ENCODE data around the gene GCN1.
"Not testable (repeated sequence)": the region's sequence is repeated elsewhere in the genome, so short reads cannot be mapped to it uniquely, and the experiment has no call there.

GCN1 gene, protein sequence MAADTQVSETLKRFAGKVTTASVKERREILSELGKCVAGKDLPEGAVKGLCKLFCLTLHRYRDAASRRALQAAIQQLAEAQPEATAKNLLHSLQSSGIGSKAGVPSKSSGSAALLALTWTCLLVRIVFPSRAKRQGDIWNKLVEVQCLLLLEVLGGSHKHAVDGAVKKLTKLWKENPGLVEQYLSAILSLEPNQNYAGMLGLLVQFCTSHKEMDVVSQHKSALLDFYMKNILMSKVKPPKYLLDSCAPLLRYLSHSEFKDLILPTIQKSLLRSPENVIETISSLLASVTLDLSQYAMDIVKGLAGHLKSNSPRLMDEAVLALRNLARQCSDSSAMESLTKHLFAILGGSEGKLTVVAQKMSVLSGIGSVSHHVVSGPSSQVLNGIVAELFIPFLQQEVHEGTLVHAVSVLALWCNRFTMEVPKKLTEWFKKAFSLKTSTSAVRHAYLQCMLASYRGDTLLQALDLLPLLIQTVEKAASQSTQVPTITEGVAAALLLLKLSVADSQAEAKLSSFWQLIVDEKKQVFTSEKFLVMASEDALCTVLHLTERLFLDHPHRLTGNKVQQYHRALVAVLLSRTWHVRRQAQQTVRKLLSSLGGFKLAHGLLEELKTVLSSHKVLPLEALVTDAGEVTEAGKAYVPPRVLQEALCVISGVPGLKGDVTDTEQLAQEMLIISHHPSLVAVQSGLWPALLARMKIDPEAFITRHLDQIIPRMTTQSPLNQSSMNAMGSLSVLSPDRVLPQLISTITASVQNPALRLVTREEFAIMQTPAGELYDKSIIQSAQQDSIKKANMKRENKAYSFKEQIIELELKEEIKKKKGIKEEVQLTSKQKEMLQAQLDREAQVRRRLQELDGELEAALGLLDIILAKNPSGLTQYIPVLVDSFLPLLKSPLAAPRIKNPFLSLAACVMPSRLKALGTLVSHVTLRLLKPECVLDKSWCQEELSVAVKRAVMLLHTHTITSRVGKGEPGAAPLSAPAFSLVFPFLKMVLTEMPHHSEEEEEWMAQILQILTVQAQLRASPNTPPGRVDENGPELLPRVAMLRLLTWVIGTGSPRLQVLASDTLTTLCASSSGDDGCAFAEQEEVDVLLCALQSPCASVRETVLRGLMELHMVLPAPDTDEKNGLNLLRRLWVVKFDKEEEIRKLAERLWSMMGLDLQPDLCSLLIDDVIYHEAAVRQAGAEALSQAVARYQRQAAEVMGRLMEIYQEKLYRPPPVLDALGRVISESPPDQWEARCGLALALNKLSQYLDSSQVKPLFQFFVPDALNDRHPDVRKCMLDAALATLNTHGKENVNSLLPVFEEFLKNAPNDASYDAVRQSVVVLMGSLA (N-terminal part only)

DNA sequence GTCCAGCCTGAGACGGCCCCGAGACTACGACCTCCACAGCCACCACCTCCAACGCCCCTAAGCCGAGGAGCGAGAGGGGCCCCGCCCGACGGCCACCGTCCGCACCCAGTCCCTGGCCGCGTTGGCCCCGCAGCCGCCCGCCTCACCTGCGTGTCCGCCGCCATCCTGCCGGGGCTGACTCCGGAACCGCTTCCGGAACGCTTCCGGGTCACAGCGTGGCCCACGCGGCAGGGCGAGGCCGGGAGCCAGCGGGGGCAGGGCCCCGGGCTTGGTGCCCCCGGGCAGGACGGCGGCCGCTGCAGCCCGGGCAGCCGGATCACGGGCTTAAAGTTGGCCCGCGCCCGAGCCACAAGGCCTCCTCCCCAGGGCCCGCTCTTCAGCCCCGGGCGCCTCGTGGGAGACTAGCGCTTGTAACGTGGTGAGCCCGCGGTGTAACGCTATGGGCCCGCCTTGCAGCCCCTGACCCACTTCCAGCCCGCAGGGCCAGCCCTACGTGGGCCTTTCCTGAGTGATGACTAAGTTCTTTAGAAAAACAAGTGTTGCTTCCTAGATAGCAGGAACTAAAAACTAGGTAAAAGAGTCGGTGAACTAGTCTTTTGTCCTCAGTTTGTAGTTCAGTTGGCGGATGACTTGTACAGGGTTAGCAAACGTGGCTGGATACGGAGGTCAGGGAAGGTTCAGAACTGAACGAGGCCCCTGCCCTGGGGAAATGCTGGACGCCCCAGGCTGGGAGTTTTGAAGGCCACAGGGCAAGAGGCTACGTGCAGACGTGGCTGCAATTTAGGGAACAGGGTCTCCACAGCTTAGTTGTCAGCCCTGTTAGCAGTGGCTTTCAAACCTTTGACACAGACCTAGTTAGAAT lies at the start of gene GCN1:
Gene GCN1, minus strand, starts transcription at position 182 of the 862 bp plus-strand sequence. Its CDS starts 18 bp downstream, at position 164.
- peak; percentile 57 to 74 for DNase-seq (ENCODE audit: low read depth in 2 of 2, low spot score in 1 of 2)

DNA sequence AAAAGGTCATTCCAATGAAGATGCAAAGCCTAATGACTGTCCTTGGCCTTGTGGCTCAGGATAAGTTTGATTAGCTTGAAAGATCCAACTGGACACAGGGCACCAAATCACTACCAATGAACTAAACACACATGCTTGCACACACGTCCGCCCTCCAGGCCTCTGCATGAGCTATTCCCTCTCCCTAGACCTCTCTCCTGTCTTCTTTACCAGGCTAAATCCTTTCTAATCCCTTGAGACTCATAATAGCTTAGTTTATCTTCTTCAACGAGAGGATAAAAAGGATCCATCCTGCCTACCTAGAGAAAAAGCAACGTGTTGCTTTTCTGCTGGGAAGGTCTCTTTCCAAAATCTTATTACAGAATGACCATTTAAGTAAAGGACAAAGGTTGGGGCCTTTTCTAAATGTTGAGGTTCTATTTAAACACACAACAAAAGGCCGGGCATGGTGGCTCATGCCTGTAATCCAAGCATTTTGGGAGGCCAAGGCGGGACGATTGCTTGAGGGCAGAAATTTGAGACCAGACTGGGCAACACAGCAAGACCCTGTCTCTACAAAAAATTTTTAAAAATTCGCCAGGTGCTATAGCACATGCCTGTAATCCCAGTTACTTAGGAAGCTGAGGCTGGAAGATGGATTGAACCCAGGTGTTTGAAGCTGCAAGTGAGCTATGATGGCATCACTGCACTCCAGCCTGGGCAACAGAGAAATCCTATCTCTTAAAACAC lies 48.6 kb upstream of the GCN1 start:
- no peak for DNase-seq (ENCODE audit: low read depth in 2 of 2, low spot score in 1 of 2)

DNA sequence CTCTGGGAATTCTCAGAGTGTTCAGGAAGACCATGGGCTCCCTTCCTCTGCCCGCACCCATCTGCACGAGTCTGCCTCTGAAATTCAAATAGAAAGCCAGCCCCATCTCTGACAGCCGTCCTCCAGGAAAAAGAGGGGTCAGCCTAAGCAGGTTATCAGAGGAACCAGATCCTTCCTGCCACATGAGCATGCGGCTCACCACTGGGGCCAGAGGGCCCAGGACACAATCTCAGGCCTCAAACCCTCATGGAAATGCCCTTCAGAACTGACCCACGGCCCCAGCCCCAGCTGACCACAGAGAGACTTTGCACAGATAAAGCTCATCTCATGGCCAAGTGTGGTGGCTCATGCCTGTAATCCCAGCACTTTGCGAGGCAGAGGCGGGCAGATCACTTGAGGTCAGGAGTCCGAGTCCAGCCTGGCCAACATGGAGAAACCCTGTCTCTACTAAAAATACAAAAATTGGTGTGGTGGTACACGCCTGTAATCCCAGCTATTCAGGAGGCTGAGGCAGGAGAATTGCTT lies 47.8 kb upstream of the GCN1 start:
- no peak for DNase-seq (ENCODE audit: low read depth in 2 of 2, low spot score in 1 of 2)

DNA sequence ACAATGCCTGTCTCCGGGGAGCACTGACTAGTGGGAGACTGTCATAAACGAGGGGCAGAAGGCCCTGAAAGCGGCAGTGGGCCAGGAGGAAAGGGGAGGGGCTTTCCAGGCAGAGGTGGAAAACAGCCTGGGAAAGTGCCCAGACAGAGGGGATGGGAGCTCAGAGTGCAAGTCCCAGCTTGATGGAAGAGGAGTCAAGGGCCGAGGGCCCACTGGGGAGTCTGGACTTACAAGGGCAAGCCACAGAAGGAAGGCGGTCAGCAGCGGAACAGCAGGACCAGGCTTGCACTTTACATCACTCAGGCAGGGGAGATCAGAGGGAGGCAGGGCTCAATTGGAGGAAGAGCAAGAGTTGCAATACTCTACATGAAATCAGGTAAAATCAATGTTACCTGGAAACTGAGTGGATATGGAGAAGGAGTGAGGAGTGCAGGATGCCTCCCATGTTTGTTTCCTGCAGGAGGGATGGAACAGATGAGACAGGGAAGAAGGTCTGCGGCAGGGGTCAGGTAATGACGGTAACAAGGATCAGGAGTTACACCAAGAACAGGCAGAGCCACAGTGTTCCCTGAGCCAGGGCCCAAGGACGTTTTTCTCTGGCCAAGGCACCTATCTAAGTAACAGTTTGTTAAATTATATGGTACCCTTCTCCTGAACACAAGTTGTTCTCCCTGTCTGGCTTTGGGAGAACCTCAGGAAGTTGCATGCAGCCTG lies 47.2 kb upstream of the GCN1 start:
- no peak for DNase-seq (ENCODE audit: low read depth in 2 of 2, low spot score in 1 of 2)

DNA sequence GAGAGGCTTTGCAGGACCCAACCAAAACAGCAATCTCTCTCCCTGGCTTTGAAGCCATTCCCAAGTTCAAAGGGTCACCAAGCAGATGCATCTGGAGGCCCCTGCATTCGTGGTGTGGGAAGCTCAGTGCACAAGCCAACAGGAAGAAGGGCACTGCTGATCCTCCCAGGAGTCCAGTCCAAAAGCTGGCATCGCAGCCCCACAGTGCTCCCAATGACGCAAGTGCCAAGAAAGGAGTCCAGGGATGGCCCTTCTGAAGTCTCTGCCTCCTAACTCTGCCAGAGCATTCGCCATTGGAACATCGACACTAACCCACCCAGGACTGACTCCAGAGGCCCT lies 45.9 kb upstream of the GCN1 start:
- no peak for DNase-seq (ENCODE audit: low read depth in 2 of 2, low spot score in 1 of 2)

DNA sequence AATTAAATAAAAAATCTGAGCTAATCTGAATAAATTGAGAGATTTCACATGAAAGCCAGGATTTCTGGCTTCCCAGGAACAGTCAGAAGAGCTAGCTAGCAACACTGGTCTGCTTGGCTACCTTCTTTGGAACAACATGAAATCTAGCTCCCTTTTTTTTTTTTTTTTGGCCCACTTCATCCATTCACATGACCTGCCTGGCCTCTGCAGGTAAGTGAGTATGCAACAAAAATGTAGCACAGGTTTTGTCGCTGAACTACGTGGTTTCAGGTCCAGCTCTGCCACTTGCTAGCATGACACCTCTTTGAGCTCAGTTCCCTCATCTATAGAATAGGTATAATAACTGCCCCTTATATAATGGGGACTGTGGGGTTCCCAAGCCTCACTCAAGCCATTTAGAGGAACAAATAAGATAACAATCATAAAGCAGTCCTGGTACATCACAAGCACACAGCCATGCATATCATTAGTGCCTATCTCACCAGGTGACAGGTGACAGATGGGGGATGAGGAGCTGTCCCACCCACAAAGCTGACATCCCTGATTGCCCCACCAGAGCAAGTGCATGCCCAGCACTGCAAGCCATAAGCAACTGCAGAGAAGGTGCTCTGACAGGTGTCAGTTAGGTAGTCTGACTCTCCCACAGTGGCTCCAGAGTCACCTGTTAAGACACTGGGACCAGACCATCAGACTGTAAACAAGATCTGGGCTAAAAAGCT lies 45.4 kb upstream of the GCN1 start:
- DNase-seq (ENCODE audit: low read depth in 2 of 2, low spot score in 1 of 2), result no peak

DNA sequence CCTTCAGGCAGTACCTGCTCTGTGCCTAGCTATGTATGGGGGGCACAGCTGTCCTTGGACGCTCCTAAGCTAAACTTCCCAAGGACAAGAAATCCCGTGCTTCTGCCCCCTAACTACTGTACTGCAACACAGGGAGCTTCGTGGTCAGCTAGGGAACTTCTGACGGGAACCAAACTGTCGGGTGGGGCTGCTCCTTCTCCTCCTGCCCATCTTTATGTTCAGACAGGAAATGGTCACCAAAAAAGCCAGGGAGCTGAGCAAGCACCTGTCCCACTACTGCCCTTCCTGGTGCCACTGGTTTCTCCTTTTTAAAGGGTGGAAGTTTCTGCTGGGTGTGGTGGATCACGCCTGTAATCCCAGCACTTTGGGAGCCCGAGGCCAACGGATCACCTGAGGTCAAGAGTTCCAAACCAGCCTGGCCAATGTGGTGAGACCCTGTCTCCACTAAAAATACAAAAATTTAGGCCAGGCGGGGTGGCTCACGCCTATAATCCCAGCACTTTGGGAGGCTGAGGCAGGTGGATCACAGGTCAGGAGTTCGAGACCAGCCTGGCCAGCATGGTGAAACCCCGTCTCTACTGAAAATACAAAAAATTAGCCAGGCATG lies 44.4 kb upstream of the GCN1 start:
- no peak for DNase-seq (ENCODE audit: low read depth in 2 of 2, low spot score in 1 of 2)

DNA sequence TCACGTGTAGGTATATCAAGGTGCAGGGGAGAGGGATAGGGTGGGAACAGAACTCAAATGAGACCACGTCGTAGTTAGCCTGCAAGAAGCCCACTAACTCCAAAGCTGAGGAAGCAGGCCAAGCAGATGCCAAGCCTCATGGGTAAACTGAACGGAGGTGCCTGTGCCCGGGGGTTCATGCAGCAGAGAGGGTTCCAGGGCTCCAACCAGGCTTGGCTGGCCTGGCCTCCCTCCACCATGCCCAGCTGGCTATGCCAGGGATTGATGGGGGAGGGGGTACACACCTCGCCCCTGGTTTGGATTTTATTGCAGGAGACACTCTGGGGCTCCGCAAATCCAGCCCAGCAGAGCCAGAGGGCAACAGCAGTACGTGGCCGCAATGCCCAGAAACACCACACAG lies 43.7 kb upstream of the GCN1 start:
- DNase-seq (ENCODE audit: low read depth in 2 of 2, low spot score in 1 of 2), result no peak

DNA sequence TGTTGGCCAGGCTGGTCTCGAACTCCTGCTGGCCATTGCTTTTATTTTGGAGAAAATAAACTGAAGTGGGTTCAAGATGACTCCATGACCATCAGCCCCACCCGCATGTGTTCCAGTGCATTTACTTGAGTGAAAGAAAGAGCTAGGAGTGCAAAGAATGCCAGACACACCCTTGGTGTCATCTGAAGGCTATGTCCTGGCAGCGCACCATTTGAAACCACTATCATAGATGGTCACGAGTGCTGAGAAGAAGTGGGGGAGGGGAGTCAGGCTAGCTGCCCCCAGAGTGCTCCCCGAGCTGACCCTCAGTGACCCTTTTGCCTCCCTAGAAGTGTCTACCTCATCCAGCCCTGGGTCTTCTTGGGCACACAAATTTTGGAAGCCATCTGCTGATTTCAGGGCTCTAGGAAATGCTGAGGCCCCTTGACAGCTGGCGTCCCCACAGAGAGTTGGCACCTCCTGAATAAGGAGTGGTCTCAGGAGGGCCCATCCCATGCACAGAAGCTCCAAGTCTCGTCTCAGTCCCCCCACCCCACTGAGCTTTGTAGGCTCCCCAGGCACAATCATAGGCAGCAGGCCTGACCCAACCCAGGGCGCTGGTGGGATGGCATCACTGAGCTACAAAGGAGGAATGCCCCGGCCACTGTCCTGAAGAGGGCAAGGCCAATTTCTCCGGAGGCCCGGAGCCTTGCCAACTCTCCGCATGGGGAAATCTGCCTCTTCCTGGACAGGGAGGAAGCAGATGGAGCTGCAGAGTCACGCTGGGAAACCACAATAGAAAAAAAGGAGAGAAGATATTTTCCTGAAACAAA lies 43.1 kb upstream of the GCN1 start:
- DNase-seq (ENCODE audit: low read depth in 2 of 2, low spot score in 1 of 2), result no peak

DNA sequence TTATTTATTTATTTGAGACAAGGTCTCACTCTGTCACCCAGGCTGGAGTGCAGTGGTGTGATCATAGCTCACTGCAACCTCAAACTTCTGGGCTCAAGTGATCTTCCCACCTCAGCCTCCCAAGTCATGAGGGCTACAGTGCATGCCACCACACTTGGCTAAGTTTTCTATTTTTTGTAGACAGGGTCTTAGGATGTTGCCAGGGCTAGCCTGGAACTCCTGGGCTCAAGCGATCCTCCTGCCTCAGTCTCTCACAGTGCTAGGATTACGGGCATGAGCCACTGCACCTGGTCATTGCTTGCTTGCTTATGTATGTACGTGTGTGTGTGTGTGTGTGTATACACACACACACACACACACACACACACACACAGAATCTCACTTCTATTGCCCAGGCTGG lies 42.3 kb upstream of the GCN1 start:
- DNase-seq (ENCODE audit: low read depth in 2 of 2, low spot score in 1 of 2), result not testable (repeated sequence)

DNA sequence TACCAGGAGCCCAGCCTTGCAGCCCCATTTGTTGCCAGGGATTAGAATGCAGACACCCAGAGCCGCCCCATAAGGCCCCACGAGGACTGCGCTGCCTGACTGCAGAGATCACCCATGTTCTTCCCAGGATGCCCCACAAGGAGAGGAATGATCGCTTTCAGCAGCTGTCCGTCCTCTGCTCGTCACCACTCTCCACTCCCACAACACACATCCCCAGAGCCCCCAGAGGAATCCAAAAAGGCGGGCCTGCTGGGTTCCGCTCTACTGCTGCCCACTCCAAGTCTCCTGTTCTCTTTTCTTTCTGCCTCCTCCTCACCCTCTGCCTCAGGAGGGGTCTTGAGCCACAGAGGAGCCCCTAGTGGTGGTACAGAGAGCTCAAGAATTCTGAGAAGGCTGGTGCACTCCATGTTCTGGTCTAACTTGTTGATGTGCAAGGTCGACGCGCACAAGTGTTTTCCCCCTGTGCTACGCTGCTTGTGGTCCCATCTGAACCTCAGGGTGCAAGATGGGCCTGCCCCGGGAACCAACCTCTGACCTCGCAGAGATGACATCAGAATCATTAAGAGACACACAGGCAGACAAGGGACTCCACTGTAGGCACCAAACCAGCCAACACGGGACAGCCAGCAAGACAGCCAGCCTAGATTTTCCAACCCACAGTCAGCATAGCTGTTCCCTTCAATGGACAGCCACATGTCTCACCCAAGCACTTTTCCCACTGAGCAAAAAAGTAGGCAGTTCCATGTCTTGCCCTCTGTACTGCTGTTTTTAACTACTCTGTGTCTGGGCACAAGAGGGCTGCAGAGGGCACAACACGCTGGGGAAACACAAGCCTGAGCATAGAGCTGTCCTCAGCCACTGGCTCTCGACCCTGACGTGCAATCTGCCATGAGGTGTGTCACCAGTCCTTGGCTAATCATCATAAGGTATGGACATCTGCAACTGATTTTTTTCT lies 41.1 kb upstream of the GCN1 start:
- no peak for DNase-seq (ENCODE audit: low read depth in 2 of 2, low spot score in 1 of 2)

DNA sequence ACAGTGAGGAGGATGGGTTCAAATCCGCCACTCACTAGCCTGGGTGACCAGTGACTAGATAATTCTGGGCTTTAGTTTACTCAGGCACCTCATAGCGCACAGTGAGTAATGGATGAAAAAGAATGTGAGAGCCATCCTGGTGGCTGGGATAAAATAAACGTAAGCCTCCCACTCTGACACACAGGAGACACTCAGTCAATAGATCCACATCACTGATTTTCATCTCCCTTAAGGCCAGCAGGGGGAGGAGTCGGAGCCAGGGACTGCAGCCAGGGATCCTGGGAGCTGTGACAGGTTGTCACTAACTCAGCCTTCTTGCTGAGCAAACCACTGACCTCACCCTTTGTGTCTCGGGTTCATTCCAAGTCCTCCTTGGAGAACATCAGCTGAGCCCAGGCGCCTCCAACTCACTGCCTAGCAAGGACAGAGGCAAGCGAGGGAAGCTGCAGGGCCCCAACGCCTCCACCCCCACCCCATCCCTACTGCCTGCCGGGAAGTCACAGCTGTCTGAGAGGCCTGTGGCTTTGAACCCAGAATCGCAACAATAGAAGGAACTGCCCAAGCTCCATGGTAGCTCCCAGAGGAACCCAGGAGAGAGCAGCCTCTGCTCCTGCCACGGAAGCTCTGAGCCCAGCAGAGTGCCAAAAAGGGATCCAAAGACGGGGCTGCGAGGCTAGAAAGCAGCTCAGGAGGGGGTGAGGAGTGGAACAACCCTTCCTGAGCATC lies 40.3 kb upstream of the GCN1 start:
- DNase-seq (ENCODE audit: low read depth in 2 of 2, low spot score in 1 of 2), result no peak

DNA sequence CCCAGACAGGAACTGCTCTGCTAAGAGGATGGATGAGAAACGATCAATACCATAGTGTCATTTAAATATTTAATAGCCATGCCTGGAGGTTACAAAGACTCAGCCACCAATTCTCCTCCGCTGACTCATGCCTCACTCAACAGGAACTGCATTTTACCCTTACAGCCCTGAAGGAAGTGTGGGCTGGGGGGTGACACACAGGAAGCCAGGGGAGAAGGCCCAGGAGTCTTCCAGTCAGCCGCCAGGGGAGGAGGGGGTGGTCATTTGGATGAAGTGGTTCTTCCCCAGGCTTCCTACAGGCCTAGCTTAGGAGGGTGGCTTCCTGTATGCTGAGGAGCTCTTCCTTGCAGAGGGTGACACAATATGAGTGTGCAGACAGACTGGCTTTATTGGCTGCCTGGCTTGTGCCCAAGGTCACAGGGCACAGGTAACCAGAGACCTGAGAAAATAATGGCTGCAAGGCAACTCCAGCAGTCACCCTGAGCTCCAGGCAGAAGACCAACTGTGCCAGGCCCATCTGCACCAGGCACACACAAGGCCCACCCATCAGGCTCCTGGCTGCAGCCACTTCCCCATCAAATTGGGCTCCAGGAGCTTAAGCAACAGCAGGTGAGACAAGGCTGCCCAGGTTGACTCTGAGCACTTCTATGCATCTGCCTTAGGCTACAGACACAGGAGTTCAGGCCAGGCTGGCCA lies 36.9 kb upstream of the GCN1 start:
- peak; percentile 31 to 44 for DNase-seq (ENCODE audit: low read depth in 2 of 2, low spot score in 1 of 2)

DNA sequence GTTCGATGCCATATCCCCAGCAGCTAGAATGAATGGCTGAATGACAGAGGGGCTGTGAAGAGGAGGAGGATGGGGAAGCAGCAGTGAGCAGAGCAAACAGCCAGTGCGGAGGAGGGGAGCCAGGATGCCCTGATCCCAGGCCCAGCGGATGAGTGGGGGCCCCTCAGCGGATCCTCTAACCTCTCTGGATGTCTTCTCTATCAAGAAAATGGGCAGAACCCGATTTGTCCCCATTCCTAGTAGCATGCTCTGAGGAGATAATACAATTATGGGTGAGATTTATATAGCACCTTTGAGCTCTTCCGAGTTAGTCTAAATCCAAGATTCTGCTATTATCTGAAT lies 36.4 kb upstream of the GCN1 start:
- no peak for DNase-seq (ENCODE audit: low read depth in 2 of 2, low spot score in 1 of 2)
